ENCODE measurements around the gene PTPRG.

- no peak for TF ChIP-seq CTCF (conservative IDR thresholded peaks at IDR 0.05 in 1 of 2, IDR thresholded peaks at IDR 0.05 in 1 of 2; ENCODE audit: low read depth in 1 of 2, low read length in 2 of 2)
- no peak for TF ChIP-seq EZH2 (IDR thresholded peaks at IDR 0.05; ENCODE audit: low read length, missing control alignments)
Observed at GRCh38 chr3:61892891-61893290, 331.5 kb downstream of the PTPRG start.
